Measurements from ENCODE around the gene KATNIP. TPM values are rescaled to one million over a fixed set of nuclear protein-coding genes. Genes with fewer than 3 reads are reported as not detected.
"Not testable (repeated sequence)": the region's sequence is repeated elsewhere in the genome, so short reads cannot be mapped to it uniquely, and the experiment has no call there.

The KATNIP gene
- total and polyA plus RNA-seq, 5 donors: 7.0 to 13.4 (median 11.7) TPM

GRCh38 chr16:27561216-27561615, 11.3 kb downstream of the KATNIP start:
- intact Hi-C loops (cut with DNase I): no loop called here
- Histone ChIP-seq H3K4me3 (ENCODE audit: low read length) (no peak overlapping the region), H3K27me3 (ENCODE audit: control insufficient read depth, insufficient read depth) (no peaks in the 10 kb centered on the region), H3K9me3 (ENCODE audit: control insufficient read depth, low read length) (no peaks in the 10 kb centered on the region), H3K27ac (ENCODE audit: low read length) (no peak overlapping the region), H3K4me1 (ENCODE audit: control insufficient read depth, insufficient read depth, low read length) (no peaks in the 10 kb centered on the region)
- no peak for DNase-seq
- no peak for ATAC-seq
- 81% methylated on average over 8 of the region's 8 CpGs for WGBS

- Histone ChIP-seq H3K27ac (ENCODE audit: low read length) (no peak overlapping the region), H3K9me3 (ENCODE audit: control insufficient read depth, low read length) (no peaks in the 10 kb centered on the region), H3K4me3 (ENCODE audit: low read length) (no peak overlapping the region), H3K4me1 (ENCODE audit: control insufficient read depth, insufficient read depth, low read length) (no peaks in the 10 kb centered on the region), H3K27me3 (ENCODE audit: control insufficient read depth, insufficient read depth) (no peaks in the 10 kb centered on the region)
- DNase-seq (no peak), ATAC-seq (no peak)
- intact Hi-C loops (cut with DNase I): no loop called here
- 86% methylated on average over 5 of the region's 5 CpGs for WGBS
Observed at GRCh38 chr16:27564224-27564623, 14.3 kb downstream of the KATNIP start.

- Histone ChIP-seq H3K4me1 (ENCODE audit: control insufficient read depth, insufficient read depth, low read length) (no peaks in the 10 kb centered on the region), H3K27ac (ENCODE audit: low read length) (no peak overlapping the region), H3K9me3 (ENCODE audit: control insufficient read depth, low read length) (no peaks in the 10 kb centered on the region), H3K27me3 (ENCODE audit: control insufficient read depth, insufficient read depth) (no peaks in the 10 kb centered on the region), H3K4me3 (ENCODE audit: low read length) (no peak overlapping the region)
- ATAC-seq (no peak), DNase-seq (no peak)
- intact Hi-C loops (cut with DNase I): no loop called here
- 82% methylated on average over 6 of the region's 6 CpGs for WGBS
Observed at GRCh38 chr16:27566417-27566816, 16.5 kb downstream of the KATNIP start.

- H3K27ac ChIP-seq (ENCODE audit: low read length): no peak overlapping the region
- ATAC-seq (no peak), DNase-seq (no peak)
- H3K4me1 ChIP-seq (ENCODE audit: control insufficient read depth, insufficient read depth, low read length): no peaks in the 10 kb centered on the region
- 95% methylated on average over 4 of the region's 4 CpGs for WGBS
- no peaks in the 10 kb centered on the region for H3K27me3 ChIP-seq (ENCODE audit: control insufficient read depth, insufficient read depth)
- intact Hi-C loops (cut with DNase I): no loop called here
- H3K4me3 ChIP-seq (ENCODE audit: low read length): no peak overlapping the region
- no peaks in the 10 kb centered on the region for H3K9me3 ChIP-seq (ENCODE audit: control insufficient read depth, low read length)
Observed at GRCh38 chr16:27568077-27568476, 18.1 kb downstream of the KATNIP start.

- 97% methylated on average over 8 of the region's 8 CpGs for WGBS
- ATAC-seq; H3K9me3 ChIP-seq (ENCODE audit: control insufficient read depth, low read length); H3K4me1 ChIP-seq (ENCODE audit: control insufficient read depth, insufficient read depth, low read length); H3K27me3 ChIP-seq (ENCODE audit: control insufficient read depth, insufficient read depth); intact Hi-C loops (cut with DNase I); H3K27ac ChIP-seq (ENCODE audit: low read length); DNase-seq; H3K4me3 ChIP-seq (ENCODE audit: low read length): not testable (repeated sequence)
Observed at GRCh38 chr16:27570986-27571385, 21.0 kb downstream of the KATNIP start.

- Histone ChIP-seq H3K27ac (ENCODE audit: low read length) (no peak overlapping the region), H3K4me3 (ENCODE audit: low read length) (no peak overlapping the region), H3K4me1 (ENCODE audit: control insufficient read depth, insufficient read depth, low read length) (no peaks in the 10 kb centered on the region), H3K9me3 (ENCODE audit: control insufficient read depth, low read length) (no peaks in the 10 kb centered on the region), H3K27me3 (ENCODE audit: control insufficient read depth, insufficient read depth) (no peaks in the 10 kb centered on the region)
- WGBS: 91% methylated on average over 8 of the region's 8 CpGs
- ATAC-seq (peak; percentile 8 to 31), DNase-seq (no peak)
- intact Hi-C loops (cut with DNase I): no loop called here
Observed at GRCh38 chr16:27571433-27572326, 21.7 kb downstream of the KATNIP start.

GRCh38 chr16:27572711-27573110, 22.8 kb downstream of the KATNIP start:
- peak in 2 of 3 donors; percentile 25 to 67 for DNase-seq
- Histone ChIP-seq H3K27ac (ENCODE audit: low read length) (no peak overlapping the region), H3K4me3 (ENCODE audit: low read length) (no peak overlapping the region), H3K4me1 (ENCODE audit: control insufficient read depth, insufficient read depth, low read length) (no peaks in the 10 kb centered on the region), H3K27me3 (ENCODE audit: control insufficient read depth, insufficient read depth) (no peaks in the 10 kb centered on the region), H3K9me3 (ENCODE audit: control insufficient read depth, low read length) (no peaks in the 10 kb centered on the region)
- intact Hi-C loops (cut with DNase I): no loop called here
- WGBS: 69% methylated on average over 6 of the region's 6 CpGs
- ATAC-seq: peak; percentile 58 to 67

GRCh38 chr16:27576729-27577128, 26.8 kb downstream of the KATNIP start:
- Histone ChIP-seq H3K27ac (ENCODE audit: low read length) (no peak overlapping the region), H3K27me3 (ENCODE audit: control insufficient read depth, insufficient read depth) (no peaks in the 10 kb centered on the region), H3K9me3 (ENCODE audit: control insufficient read depth, low read length) (no peaks in the 10 kb centered on the region), H3K4me1 (ENCODE audit: control insufficient read depth, insufficient read depth, low read length) (peaks cover 2% of the 10 kb centered on the region), H3K4me3 (ENCODE audit: low read length) (no peak overlapping the region)
- DNase-seq: no peak
- intact Hi-C loops (cut with DNase I): no loop called here
- 84% methylated on average over 5 of the region's 5 CpGs for WGBS
- ATAC-seq: no peak

GRCh38 chr16:27579087-27579980, 29.4 kb downstream of the KATNIP start:
- Histone ChIP-seq H3K4me1 (ENCODE audit: control insufficient read depth, insufficient read depth, low read length) (peaks cover 2% of the 10 kb centered on the region), H3K27ac (ENCODE audit: low read length) (no peak overlapping the region), H3K4me3 (ENCODE audit: low read length) (no peak overlapping the region), H3K27me3 (ENCODE audit: control insufficient read depth, insufficient read depth) (no peaks in the 10 kb centered on the region), H3K9me3 (ENCODE audit: control insufficient read depth, low read length) (no peaks in the 10 kb centered on the region)
- intact Hi-C loops (cut with DNase I): no loop called here
- DNase-seq (no peak), ATAC-seq (no peak)
- 75% methylated on average over 4 of the region's 4 CpGs for WGBS

GRCh38 chr16:27582883-27583282, 32.9 kb downstream of the KATNIP start:
- no peaks in the 10 kb centered on the region for H3K27me3 ChIP-seq (ENCODE audit: control insufficient read depth, insufficient read depth)
- no peak overlapping the region for H3K27ac ChIP-seq (ENCODE audit: low read length)
- WGBS: 31% methylated on average over 2 of the region's 2 CpGs
- H3K4me1 ChIP-seq (ENCODE audit: control insufficient read depth, insufficient read depth, low read length): peaks cover 2% of the 10 kb centered on the region
- intact Hi-C loops (cut with DNase I): no loop called here
- H3K4me3 ChIP-seq (ENCODE audit: low read length): no peak overlapping the region
- ATAC-seq: no peak
- DNase-seq: no peak
- no peaks in the 10 kb centered on the region for H3K9me3 ChIP-seq (ENCODE audit: control insufficient read depth, low read length)

GRCh38 chr16:27583634-27584033, 33.7 kb downstream of the KATNIP start:
- WGBS: 91% methylated on average over 1 of the region's 1 CpG
- no peak overlapping the region for H3K27ac ChIP-seq (ENCODE audit: low read length)

More at GRCh38 chr16:27583634-27584033, 33.7 kb downstream of the KATNIP start:
- Histone ChIP-seq H3K4me3 (ENCODE audit: low read length) (no peak overlapping the region), H3K9me3 (ENCODE audit: control insufficient read depth, low read length) (no peaks in the 10 kb centered on the region), H3K27me3 (ENCODE audit: control insufficient read depth, insufficient read depth) (no peaks in the 10 kb centered on the region), H3K4me1 (ENCODE audit: control insufficient read depth, insufficient read depth, low read length) (peaks cover 2% of the 10 kb centered on the region)
- ATAC-seq: no peak
- intact Hi-C loops (cut with DNase I): no loop called here
- DNase-seq: no peak

Data from right cardiac atrium (tissue), 5 donors.